Stimulated activated CD4-positive, alpha-beta T cell treated with anti-CD3 and anti-CD28 coated beads, TNF-alpha, amount 100 ng/mL, for 24 hours (primary cell): ENCODE measurements around the gene SLC44A1.

Source experiments
- DNase-seq, 3 experiments: peaks; one replicate each; pipeline ENCODE4 v3.0.0-alpha.2; 2020; ENCODE audit warnings: low read depth in 3 of 3

The SLC44A1 gene

GRCh38 chr9:105431424-105432246 lies 187.2 kb downstream of the SLC44A1 start:
- DNase-seq, result no peak

- DNase-seq, result no peak
These were observed 187.9 kb downstream of the SLC44A1 start for GRCh38 chr9:105432247-105432842.

DNA sequence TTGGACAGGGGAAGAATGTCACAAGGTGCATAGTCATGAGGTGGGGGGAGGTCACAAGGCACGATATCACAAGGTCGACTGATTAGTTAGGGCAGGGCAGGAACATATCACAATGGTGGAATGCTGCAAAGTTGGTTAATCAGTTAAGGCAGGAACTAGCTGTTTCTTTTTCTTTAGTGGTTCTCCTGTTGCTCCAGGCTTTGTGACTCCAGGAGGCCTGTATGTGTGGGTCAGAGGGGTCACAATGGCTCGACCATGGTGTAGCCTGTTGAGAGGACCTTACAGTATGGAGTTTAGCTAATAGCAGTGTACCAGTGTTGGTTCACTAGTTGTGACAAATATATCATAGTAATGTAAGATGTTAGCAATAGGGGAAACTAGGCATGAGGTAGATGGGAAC lies 191.0 kb downstream of the SLC44A1 start:
- no peak for DNase-seq

DNA sequence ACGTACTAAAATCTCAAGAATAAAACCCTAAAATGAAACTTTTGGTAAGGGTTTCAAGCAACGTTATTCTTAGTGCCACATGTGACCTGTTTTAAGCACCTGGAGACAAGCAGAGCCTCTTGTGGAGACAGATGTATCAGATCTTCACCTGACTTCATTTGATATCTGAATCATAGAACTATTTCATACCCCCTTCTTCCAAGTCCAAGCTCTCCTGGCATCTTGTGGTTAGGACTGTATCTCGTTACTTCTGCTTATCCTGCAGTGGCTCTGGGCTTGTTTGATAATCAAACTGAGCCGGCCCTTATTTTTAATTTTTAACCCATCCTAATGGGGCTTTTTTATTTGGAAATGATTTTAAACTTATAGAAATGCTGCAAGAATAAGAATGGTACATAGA lies 192.3 kb downstream of the SLC44A1 start:
- DNase-seq, result no peak

- no peak for DNase-seq
These were observed 193.3 kb downstream of the SLC44A1 start for GRCh38 chr9:105437704-105438103.

GRCh38 chr9:105438141-105438806 lies 193.8 kb downstream of the SLC44A1 start:
- DNase-seq, result no peak

- DNase-seq, result no peak
These were observed 195.0 kb downstream of the SLC44A1 start for GRCh38 chr9:105439428-105439827.

DNA sequence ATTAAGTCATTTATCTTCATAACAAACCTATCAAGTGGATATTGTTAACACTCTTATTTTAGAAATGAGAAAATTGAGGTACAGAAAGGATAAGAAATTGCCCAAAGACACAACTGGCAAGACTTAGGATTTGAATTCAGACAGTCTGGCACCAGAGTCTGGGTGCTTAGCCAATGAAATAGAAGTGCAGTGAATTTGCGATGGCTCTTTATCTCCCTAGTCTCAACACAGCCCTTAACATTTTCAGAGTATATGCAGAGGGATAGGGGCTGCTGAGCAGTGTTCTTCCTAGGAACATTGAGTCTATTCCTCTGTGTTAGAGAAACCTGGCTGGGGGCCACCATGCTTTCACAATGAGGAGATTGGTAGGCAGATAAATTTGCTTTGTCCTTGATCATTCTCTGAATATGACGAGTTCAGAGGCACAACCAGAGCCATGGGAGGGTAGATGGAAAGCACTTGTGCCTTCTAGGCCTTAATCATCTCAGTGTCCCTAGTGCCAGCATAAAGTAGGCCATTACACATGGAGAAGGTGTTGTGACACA lies 197.2 kb downstream of the SLC44A1 start:
- no peak for DNase-seq

DNA sequence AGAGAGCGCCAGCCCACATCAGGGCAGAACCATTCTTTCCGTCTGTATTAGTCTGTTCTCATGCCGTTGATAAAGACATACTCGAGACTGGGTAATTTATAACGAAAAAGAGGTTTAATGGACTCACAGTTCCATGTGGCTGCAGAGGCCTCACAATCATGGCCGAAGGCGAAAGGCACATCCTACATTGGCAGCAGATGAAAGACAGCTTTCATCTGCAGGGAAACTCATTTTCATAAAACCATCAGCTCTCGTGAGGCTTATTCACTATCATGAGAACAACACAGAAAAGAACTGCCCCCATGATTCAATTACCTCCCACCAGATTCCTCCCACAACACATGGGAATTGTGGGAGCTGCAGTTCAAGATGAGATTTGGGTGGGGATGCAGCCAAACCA lies 198.7 kb downstream of the SLC44A1 start:
- no peak for DNase-seq

DNA sequence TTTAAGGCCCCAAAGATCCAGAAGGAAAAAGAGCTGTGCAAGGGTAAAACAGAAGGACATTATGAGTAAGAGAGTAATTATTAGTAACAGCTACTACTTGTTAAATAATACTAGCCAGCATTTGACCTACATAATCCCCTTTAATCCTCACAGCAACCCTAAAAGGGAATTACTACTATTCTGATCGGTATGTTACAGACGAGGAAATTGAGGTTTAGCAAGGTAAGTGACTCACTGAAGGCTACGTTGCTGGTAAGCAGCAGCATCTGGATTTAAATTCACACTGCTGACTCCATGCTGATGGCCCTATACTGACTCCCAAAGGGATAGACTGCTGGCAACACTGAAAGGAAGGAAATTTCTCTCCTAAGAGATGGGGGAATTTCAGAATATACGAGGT lies 199.7 kb downstream of the SLC44A1 start:
- no peak for DNase-seq

- DNase-seq, result no peak
These were observed 200.9 kb downstream of the SLC44A1 start for GRCh38 chr9:105445203-105445881.

DNA sequence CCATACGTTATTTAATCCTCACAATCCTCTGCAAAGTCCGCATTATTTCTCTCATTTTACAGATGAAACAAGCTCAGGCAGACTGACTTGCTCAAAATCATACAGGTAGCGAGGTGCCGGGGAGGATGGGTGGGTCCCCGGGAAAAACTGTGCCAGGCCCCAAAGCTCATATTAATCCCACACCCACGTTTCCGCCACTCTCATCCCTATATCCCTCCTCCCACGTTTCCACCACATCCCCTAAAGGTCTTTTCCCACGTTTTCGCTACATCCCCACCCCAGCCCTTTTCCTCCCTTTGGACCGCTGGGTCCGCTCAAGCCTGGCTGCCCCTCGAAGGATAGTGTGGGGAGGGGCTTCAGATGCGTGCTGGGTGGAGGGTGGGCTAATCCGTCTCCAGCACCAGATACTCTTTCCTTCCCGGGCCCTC lies 202.9 kb downstream of the SLC44A1 start:
- DNase-seq, result no peak

GRCh38 chr9:105447814-105448812 lies 203.7 kb downstream of the SLC44A1 start, which contains the start of gene FSD1L:
FSD1L (plus strand) TSS chr9:105448034; CDS start chr9:105448221, 187 bp downstream.
- DNase-seq, result peak; percentile 61 to 87 (median 72)

DNA sequence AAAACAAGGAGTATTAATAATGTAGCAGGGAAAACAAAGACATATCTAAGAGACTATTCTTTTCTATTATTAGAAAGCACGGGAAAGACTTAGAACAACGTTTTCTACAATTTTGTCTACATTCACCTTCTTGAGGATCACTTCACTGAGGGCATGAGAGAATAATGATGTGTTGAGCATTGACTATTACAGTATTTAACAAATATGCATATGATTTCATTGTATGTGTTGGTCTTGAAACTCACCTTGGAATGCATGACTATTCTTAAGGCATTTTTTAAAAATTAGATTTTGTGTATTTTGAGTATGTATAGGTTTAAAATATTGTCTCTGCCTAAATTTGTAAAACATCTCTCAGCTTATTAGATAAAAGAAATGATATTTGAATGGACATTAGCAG lies 204.6 kb downstream of the SLC44A1 start:
- DNase-seq, result no peak

DNA sequence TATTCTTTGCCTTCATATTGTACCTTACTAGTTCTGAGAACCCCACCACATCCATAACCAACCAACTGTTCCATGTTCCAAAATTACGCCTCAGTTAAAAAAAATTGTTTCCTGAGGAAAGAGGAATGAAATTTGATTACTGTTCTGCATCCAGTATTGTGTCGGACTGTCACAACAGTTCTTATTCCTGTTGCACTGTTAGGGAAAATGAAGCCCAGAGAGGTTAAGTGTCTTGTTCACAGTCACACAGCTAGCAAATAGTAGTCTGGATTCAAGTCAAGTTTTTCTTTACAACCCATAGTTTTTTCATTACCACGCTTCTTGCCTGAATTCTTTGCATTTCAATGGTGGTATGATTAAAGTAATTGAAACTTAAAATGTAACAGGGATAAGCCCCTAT lies 207.7 kb downstream of the SLC44A1 start:
- DNase-seq, result no peak

DNA sequence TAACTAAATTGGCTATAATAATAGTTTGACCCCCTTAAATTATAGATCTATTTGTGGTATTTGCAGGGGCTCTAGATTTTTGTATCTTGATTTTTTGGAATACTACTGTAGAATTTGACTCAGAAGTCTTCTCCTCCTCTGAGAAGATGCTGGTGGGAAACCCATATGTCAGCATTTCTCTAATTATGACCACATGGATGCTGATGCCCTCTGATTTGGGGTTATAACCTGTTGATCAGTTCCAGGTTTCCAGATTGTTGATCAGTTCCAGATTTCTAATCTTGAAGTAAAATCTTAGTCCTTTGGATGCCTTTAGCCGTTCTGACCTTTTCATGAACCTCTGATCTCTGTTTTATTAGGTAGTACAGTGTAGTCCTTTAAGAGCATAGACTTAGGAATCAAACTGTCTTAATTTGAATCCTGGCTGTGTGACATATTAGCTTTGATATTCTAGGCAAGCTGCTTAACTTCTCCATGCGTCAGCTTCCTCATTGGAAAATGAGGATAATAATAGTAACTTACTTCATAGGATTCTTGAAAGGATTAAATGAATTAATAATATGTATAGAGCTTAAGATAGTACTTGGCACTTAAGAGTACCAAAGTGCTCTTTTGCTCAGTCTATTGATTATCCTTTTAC lies 211.5 kb downstream of the SLC44A1 start:
- DNase-seq, result no peak

GRCh38 chr9:105457560-105458294 lies 213.3 kb downstream of the SLC44A1 start:
- no peak for DNase-seq

DNA sequence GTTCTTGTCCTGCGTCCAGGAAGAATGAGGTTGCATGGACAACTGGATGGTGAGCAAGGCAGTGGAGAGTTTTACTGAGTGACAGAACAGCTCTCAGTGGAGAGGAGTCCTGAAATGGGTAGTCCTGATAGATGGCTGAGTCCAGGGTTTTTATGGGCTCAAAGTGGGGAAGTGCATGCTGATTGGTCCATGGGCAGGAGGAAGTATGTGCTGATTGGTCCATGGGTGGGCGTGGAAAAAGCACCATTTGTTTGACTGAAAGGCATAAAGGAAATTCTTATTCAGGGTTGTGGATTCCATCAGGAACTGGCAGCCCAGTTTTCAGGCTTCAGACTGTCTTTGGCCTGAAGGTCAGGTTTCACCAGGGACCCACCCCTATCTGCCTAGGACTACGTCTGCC lies 214.0 kb downstream of the SLC44A1 start:
- DNase-seq, result no peak

- no peak for DNase-seq
These were observed 214.9 kb downstream of the SLC44A1 start for GRCh38 chr9:105459336-105459735.
